Endothelial cell of umbilical vein (primary cell): ENCODE data around the gene TRAF3IP1. TPM values are rescaled to one million over a fixed set of nuclear protein-coding genes. Genes with fewer than 3 reads are reported as not detected.
A peak's percentile ranks its signal among the peaks of the same experiment; 100 is the strongest.

Source experiments
- BruUV-seq: library from RNA; stranded (reverse); fragments of 400-500 nt; replicated peaks from 2 replicates; lab custom pipeline; 2021; lab: Mats Ljungman, UMichigan
- CTCF ChIA-PET: fragments of 300-600, 350-600 bp; sonication (Branson Sonifier 250); formaldehyde crosslinking; loops from one replicate; lab custom pipeline; 2021; ENCODE audit warnings: antibody characterized with exemption, inconsistent platforms; lab: Charles Lee
- POLR2A ChIA-PET: fragments of 300-600, 350-600 bp; sonication (Branson Sonifier 250); formaldehyde crosslinking; loops from one replicate; lab custom pipeline; 2021; ENCODE audit warnings: antibody characterized with exemption, inconsistent platforms; lab: Charles Lee
- DNase-seq: peaks from one replicate; pipeline ENCODE4 v3.0.0-alpha.2; 2011; ENCODE audit warnings: low read depth, low spot score
- FAIRE-seq: peaks from 2 replicates; lab custom pipeline; 2011; peaks lifted over from hg19 to GRCh38; lab: Jason Lieb, UNC
- H2AFZ ChIP-seq: 2 replicates; pipeline ENCODE4 v1.6.0; 2012; ENCODE audit warnings: low read depth, low read length, control low read depth, inconsistent platforms
- H3K27ac ChIP-seq: 2 replicates; pipeline ENCODE4 v1.5.1; 2011; ENCODE audit warnings: low read depth, mild to moderate bottlenecking, control low read depth, low read length, moderate library complexity; ENCODE audit not compliant: insufficient read depth
- H3K27me3 ChIP-seq, 2 experiments: 2 replicates each; pipeline versions ENCODE4 v1.6.0 to v1.6.1; 2011; ENCODE audit warnings: low read length in 2 of 2, mixed read lengths in 1 of 2; ENCODE audit not compliant: control insufficient read depth in 2 of 2, insufficient read depth in 2 of 2
- H3K36me3 ChIP-seq, 2 experiments: 2 replicates in 1 of 2; 3 replicates in 1 of 2; pipeline ENCODE4 v1.5.1; 2011; ENCODE audit warnings: low read length in 2 of 2, mild to moderate bottlenecking in 1 of 2, moderate library complexity in 1 of 2; ENCODE audit not compliant: control insufficient read depth in 2 of 2, insufficient read depth in 2 of 2; ENCODE audit errors: extremely low read depth in 1 of 2
- H3K4me1 ChIP-seq: 3 replicates; pipeline ENCODE4 v1.5.1; 2011; ENCODE audit warnings: mild to moderate bottlenecking, low read length; ENCODE audit not compliant: control insufficient read depth, insufficient read depth; ENCODE audit errors: extremely low read depth
- H3K4me2 ChIP-seq: 2 replicates; pipeline ENCODE4 v1.6.1; 2011; ENCODE audit warnings: low read length, control low read depth, mixed read lengths; ENCODE audit not compliant: insufficient read depth
- H3K4me3 ChIP-seq, 3 experiments: fragments of 200-600 bp in 1 of 3; sonication (generic), shearing (Covaris generic) in 1 of 3; replicated peaks in 1 of 3; 2 replicates each; pipeline ENCODE4 v1.5.1; 2011 to 2016; ENCODE audit warnings: control low read depth in 3 of 3, low read length in 3 of 3, mild to moderate bottlenecking in 2 of 3, inconsistent platforms in 1 of 3, low read depth in 1 of 3, moderate library complexity in 1 of 3; ENCODE audit not compliant: insufficient read depth in 1 of 3
- H3K79me2 ChIP-seq: 2 replicates; pipeline ENCODE4 v1.6.0; 2012; ENCODE audit warnings: low read length, inconsistent platforms; ENCODE audit not compliant: control insufficient read depth, insufficient read depth
- H3K9ac ChIP-seq: replicated peaks from 2 replicates; pipeline ENCODE3; 2011; ENCODE audit warnings: low read length, control low read depth; ENCODE audit not compliant: insufficient read depth; ENCODE audit errors: extremely low read depth
- H3K9me1 ChIP-seq: replicated peaks from 3 replicates; pipeline ENCODE4 v1.6.0; 2011; ENCODE audit warnings: mild to moderate bottlenecking, low read length; ENCODE audit not compliant: control insufficient read depth, insufficient read depth; ENCODE audit errors: extremely low read depth
- H3K9me3 ChIP-seq: replicated peaks from 2 replicates; pipeline ENCODE4 v1.5.1; 2012; ENCODE audit warnings: low read length, inconsistent platforms; ENCODE audit not compliant: control insufficient read depth, insufficient read depth
- H4K20me1 ChIP-seq: replicated peaks from 2 replicates; pipeline ENCODE3; 2011; ENCODE audit warnings: mild to moderate bottlenecking, low read length; ENCODE audit not compliant: control insufficient read depth, insufficient read depth; ENCODE audit errors: extremely low read depth
- EZH2 ChIP-seq: IDR thresholded peaks from 2 replicates; pipeline ENCODE4 v1.6.1; 2012; ENCODE audit warnings: borderline replicate concordance, low read depth, mild to moderate bottlenecking, moderate library complexity, low read length, inconsistent platforms; ENCODE audit not compliant: severe bottlenecking
- FOS ChIP-seq: IDR thresholded peaks from 2 replicates; pipeline ENCODE4 v1.6.1; 2011; ENCODE audit warnings: mild to moderate bottlenecking, low read length, moderate library complexity, borderline replicate concordance; ENCODE audit not compliant: insufficient read depth
- GATA2 ChIP-seq: IDR thresholded peaks from 2 replicates; pipeline ENCODE4 v1.7.0; 2011; ENCODE audit warnings: low read depth, mild to moderate bottlenecking, moderate library complexity, mixed read lengths, low read length; ENCODE audit not compliant: insufficient read length, insufficient read depth
- JUN ChIP-seq: IDR thresholded peaks from 2 replicates; pipeline ENCODE4 v1.6.1; 2011; ENCODE audit warnings: borderline replicate concordance, low read depth; ENCODE audit not compliant: insufficient read length, insufficient read depth
- POLR2A ChIP-seq: IDR thresholded peaks from 2 replicates; pipeline ENCODE4 v1.6.1; 2012; ENCODE audit warnings: low read depth, mild to moderate bottlenecking, control low read depth, low read length
- POLR2AphosphoS5 ChIP-seq: IDR thresholded peaks from 2 replicates; pipeline ENCODE4 v1.6.1; 2012; ENCODE audit warnings: low read depth, mild to moderate bottlenecking, control low read depth, low read length, moderate library complexity; ENCODE audit not compliant: insufficient read depth
- dilution Hi-C: fragments of 300-500 bp; cut with MboI; formaldehyde crosslinking; loops from one replicate; pipeline ENCODE4 v1.15.0; 2019; ENCODE audit warnings: low sequenced_read_pairs; ENCODE audit not compliant: extremely low pct_ligation_motif_present
- intact Hi-C: fragments of 100-400 bp; cut with micrococcal nuclease; formaldehyde crosslinking; loops from one replicate; pipeline ENCODE4 v1.10.0; 2022
- polyA plus RNA-seq, 4 experiments: library from polyadenylated mRNA; depleted of rRNA in 3 of 4; stranded (reverse) in 3 of 4; unstranded in 1 of 4; fragments of >200 nt; gene quantifications; 2 replicates each; pipeline versions ENCODE4 v1.2.1 to v1.2.3, GENCODE V29; 2011 to 2012; ENCODE audit warnings: missing spikeins in 1 of 4
- total RNA-seq: library from RNA; stranded (reverse); gene quantifications from 2 replicates; pipeline ENCODE4 v1.2.3, GENCODE V29; 2021
- TF ChIP-seq, protein P1 (sequence below), 2 donors: IDR thresholded peaks; 1 replicate in 1 of 2; 2 replicates in 1 of 2; pipeline ENCODE4 v1.5.1; 2011; ENCODE audit warnings: low read length in 2 of 2, mild to moderate bottlenecking in 2 of 2, moderate library complexity in 2 of 2, control low read depth in 1 of 2, inconsistent platforms in 1 of 2, low read depth in 1 of 2; ENCODE audit not compliant: insufficient read depth in 1 of 2; ENCODE audit errors: extremely low read depth in 1 of 2

TRAF3IP1 gene
- total and polyA plus RNA-seq, 2 donors (not counting 3 experiments of a cell fraction or from before 2014, with no cell fraction given): 3.4 to 15.9 TPM

GRCh38 chr2:238439917-238440316, 119.6 kb downstream of the TRAF3IP1 start:
- Histone ChIP-seq H3K4me2 (no peak overlapping the region), H3K27ac (peak overlapping the region; percentile 60), H2AFZ (no peak overlapping the region), H3K27me3 (no peaks in the 10 kb centered on the region), H3K4me1 (peaks cover 10% of the 10 kb centered on the region), H3K9me1 (no peaks in the 10 kb centered on the region), H4K20me1 (no peaks in the 10 kb centered on the region), H3K9ac (peak overlapping the region; percentile 34), H3K4me3 (no peak overlapping the region), H3K79me2 (peaks cover 51% of the 10 kb centered on the region), H3K36me3 (peaks cover 0 to 3% of the 10 kb centered on the region in 2 experiments), H3K9me3 (no peaks in the 10 kb centered on the region)
- intact Hi-C loops: no loop called here
- DNase-seq (no peak), FAIRE-seq (no peak)
- no peak for TF ChIP-seq FOS
- TF ChIP-seq, protein P1, sequence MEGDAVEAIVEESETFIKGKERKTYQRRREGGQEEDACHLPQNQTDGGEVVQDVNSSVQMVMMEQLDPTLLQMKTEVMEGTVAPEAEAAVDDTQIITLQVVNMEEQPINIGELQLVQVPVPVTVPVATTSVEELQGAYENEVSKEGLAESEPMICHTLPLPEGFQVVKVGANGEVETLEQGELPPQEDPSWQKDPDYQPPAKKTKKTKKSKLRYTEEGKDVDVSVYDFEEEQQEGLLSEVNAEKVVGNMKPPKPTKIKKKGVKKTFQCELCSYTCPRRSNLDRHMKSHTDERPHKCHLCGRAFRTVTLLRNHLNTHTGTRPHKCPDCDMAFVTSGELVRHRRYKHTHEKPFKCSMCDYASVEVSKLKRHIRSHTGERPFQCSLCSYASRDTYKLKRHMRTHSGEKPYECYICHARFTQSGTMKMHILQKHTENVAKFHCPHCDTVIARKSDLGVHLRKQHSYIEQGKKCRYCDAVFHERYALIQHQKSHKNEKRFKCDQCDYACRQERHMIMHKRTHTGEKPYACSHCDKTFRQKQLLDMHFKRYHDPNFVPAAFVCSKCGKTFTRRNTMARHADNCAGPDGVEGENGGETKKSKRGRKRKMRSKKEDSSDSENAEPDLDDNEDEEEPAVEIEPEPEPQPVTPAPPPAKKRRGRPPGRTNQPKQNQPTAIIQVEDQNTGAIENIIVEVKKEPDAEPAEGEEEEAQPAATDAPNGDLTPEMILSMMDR (IDR thresholded peaks at IDR 0.05; ENCODE audit: extremely low read depth in 1 of 2, insufficient read depth in 1 of 2, low read depth in 1 of 2, low read length in 2 of 2): no peak
- TF ChIP-seq EZH2: no peak
- no peak for TF ChIP-seq GATA2
- POLR2A ChIA-PET: no interaction called here
- TSS peak; percentile 45 for BruUV-seq
- dilution Hi-C loops: no loop called here
- CTCF ChIA-PET: interaction anchor here (1.0 kb wide), 2 partner anchors 69 to 82 kb away, joined by 3 to 4 read pairs; no protein-coding TSS in a partner anchor

GRCh38 chr2:238440331-238440730, 120.0 kb downstream of the TRAF3IP1 start:
- intact Hi-C loops: no loop called here
- Histone ChIP-seq H3K9me3 (no peaks in the 10 kb centered on the region), H3K27me3 (no peaks in the 10 kb centered on the region), H3K4me1 (peaks cover 10% of the 10 kb centered on the region), H3K36me3 (peaks cover 0 to 3% of the 10 kb centered on the region in 2 experiments), H4K20me1 (no peaks in the 10 kb centered on the region), H3K9ac (no peak overlapping the region), H2AFZ (no peak overlapping the region), H3K9me1 (no peaks in the 10 kb centered on the region), H3K4me3 (no peak overlapping the region), H3K27ac (peak overlapping the region; percentile 60), H3K4me2 (no peak overlapping the region), H3K79me2 (peaks cover 47% of the 10 kb centered on the region)
- DNase-seq (no peak), FAIRE-seq (no peak)
- TF ChIP-seq, protein P1 (IDR thresholded peaks at IDR 0.05; ENCODE audit: extremely low read depth in 1 of 2, insufficient read depth in 1 of 2, low read depth in 1 of 2, low read length in 2 of 2): no peak
- TF ChIP-seq JUN (no peak), POLR2AphosphoS5 (no peak), EZH2 (no peak), POLR2A (no peak), GATA2 (no peak)
- CTCF ChIA-PET: interaction anchor here (1.0 kb wide), 1 partner anchor 83 kb away, joined by 3 read pairs; no protein-coding TSS in a partner anchor
- POLR2A ChIA-PET: no interaction called here
- dilution Hi-C loops: no loop called here
- no TSS peak for BruUV-seq
